Measurements from ENCODE around the gene TAF4B. TPM values are rescaled to one million over a fixed set of nuclear protein-coding genes. Genes with fewer than 3 reads are reported as not detected.
A peak's percentile ranks its signal among the peaks of the same experiment; 100 is the strongest.
"Not testable (repeated sequence)": the region's sequence is repeated elsewhere in the genome, so short reads cannot be mapped to it uniquely, and the experiment has no call there.

Gene TAF4B
- total RNA-seq, 4 donors from 2014 or later: 1.9 to 38.0 (median 6.5) TPM

DNA sequence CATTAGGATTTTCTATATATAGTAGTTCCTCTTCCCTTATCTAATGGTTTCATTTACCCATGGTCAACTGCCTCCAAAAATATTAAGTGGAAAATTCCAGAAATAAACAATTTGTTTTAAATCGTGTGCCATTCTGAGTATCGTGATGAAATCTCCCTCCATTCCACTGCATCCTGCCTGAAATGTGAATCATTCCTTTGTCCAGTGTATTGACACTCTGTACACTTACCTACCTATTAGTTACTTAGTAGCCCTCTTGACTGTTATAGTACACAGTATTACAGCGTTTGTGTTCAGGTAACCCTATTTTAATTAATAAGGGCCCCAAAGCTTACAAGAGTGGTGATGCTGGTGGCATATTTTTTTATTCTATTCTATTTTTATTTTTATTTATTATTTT is 26.2 kb downstream of the TAF4B start:
- DNase-seq: no peak
- Histone ChIP-seq H3K9me3 (no peaks in the 10 kb centered on the region), H3K36me3 (no peaks in the 10 kb centered on the region), H3K4me3 (no peak overlapping the region), H3K27me3 (no peaks in the 10 kb centered on the region), H3K4me1 (no peaks in the 10 kb centered on the region), H3K27ac (no peak overlapping the region)
- no peak for TF ChIP-seq POLR2A (IDR thresholded peaks at IDR 0.05)
- TF ChIP-seq, protein P1, sequence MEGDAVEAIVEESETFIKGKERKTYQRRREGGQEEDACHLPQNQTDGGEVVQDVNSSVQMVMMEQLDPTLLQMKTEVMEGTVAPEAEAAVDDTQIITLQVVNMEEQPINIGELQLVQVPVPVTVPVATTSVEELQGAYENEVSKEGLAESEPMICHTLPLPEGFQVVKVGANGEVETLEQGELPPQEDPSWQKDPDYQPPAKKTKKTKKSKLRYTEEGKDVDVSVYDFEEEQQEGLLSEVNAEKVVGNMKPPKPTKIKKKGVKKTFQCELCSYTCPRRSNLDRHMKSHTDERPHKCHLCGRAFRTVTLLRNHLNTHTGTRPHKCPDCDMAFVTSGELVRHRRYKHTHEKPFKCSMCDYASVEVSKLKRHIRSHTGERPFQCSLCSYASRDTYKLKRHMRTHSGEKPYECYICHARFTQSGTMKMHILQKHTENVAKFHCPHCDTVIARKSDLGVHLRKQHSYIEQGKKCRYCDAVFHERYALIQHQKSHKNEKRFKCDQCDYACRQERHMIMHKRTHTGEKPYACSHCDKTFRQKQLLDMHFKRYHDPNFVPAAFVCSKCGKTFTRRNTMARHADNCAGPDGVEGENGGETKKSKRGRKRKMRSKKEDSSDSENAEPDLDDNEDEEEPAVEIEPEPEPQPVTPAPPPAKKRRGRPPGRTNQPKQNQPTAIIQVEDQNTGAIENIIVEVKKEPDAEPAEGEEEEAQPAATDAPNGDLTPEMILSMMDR (IDR thresholded peaks at IDR 0.05): no peak

DNA sequence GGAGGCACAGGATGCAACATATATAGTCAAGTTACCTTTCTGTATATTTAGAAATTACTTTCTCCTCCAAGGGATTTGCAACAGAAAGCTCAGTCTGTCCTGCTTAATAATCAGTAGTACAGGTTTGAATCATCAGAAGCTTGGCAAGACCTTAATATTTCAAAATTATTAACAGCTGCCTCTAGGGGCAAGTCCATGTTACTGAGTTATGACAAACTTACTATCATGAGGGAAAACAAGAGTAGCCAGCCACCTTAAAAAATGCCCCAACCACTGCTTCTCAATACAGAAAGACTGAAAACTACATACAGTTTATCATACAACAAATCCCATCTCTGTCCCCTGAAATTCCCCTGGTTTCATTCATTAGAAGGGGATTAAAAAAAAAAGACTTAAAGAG is 28.6 kb downstream of the TAF4B start:
- not testable (repeated sequence) for H3K4me1 ChIP-seq, H3K9me3 ChIP-seq, H3K27me3 ChIP-seq, H3K27ac ChIP-seq, H3K4me3 ChIP-seq, H3K36me3 ChIP-seq, DNase-seq

DNA sequence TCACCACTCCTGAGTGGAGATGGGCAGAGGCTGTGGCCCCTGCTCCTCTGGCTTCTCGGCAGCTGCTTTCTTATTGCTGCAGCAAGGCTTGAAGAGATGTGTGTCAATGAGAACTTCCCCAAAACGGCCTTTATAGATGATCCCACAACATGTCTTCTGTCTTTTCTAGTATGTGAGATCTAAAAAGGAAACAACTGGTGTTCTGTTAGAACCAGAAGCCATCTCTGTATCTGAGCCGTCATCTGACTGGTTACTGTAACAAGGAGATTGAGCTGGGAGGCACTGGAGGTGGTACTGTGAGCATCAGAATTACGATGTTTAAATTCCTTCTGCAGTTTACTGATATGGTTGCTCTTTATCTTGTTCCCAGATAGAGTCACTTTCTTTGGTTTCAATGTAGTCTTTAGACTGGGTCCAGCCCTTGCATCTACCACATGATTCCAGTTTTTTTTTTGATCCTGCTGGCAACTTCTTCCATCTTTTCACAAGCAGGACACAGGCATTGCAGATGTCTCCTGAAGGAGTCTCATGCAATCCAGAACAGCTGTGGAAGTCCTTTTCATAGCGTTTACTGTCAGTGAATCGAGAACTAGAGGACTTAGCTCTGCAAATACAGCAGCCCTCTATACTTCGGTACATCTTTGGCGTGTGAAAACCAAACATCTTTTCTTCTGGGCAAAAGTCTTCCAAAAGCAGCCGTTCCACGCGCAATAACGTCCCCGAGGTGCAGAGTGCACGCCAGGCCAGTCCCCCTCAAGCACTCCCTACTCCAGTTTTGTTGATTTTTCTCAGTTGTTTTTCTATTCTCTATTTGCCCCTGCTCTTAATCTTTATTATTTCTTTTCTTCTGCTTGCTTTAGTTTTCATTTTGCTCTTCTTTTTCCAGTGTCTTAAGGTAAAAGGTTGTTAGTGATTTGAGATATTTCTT is 29.7 kb downstream of the TAF4B start:
- Histone ChIP-seq H3K9me3 (no peaks in the 10 kb centered on the region), H3K27ac (no peak overlapping the region)
- TF ChIP-seq POLR2A (IDR thresholded peaks at IDR 0.05): no peak
- TF ChIP-seq, protein P1 (IDR thresholded peaks at IDR 0.05): no peak

DNA sequence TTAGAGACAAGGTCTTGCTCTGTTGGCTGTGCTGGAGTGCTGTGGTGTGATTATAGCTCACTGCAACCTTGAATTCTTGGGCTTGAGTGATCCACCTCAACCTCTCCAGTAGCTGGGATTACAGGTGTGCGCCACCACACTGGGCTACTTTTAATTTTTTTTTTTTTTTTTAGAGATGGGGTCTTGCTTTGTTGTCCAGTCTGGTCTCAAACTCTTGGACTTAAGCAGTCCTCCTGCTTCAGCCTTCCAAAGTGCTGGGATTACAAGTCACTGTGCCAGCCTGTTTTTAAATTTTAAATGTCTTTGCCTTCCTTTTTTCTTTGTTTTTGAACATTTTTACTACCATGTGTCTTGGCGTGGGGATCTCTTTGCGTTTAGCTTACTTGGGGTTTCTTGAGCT is 32.5 kb downstream of the TAF4B start:
- no peaks in the 10 kb centered on the region for H3K27me3 ChIP-seq
- no peak overlapping the region for H3K4me3 ChIP-seq
- H3K27ac ChIP-seq: no peak overlapping the region
- no peaks in the 10 kb centered on the region for H3K4me1 ChIP-seq
- no peaks in the 10 kb centered on the region for H3K9me3 ChIP-seq
- DNase-seq: no peak
- TF ChIP-seq, protein P1 (IDR thresholded peaks at IDR 0.05): no peak
- TF ChIP-seq POLR2A (IDR thresholded peaks at IDR 0.05): no peak
- no peaks in the 10 kb centered on the region for H3K36me3 ChIP-seq

More for the DNA sequence above, 29.7 kb downstream of the TAF4B start:
- Histone ChIP-seq H3K4me1 (no peaks in the 10 kb centered on the region), H3K4me3 (no peak overlapping the region), H3K36me3 (no peaks in the 10 kb centered on the region), H3K27me3 (no peaks in the 10 kb centered on the region)
- peak in 1 of 3 donors; percentile 23 for DNase-seq

DNA sequence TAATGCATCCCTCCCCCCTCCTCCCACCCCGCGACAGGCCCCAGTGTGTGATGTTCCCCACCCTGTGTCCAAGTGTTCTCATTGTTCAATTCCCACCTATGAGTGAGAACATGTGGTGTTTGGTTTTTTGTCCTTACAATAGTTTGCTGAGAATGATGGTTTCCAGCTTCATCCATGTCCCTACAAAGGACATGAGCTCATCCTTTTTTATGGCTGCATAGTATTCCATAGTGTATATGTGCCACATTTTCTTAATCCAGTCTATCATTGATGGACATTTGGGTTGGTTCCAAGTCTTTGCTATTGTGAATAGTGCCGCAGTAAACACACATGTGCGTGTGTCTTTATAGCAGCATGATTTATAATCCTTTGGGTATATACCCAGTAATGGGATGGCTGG is 33.2 kb downstream of the TAF4B start:
- H3K27ac ChIP-seq, H3K4me3 ChIP-seq, H3K9me3 ChIP-seq, H3K27me3 ChIP-seq, H3K4me1 ChIP-seq, DNase-seq, H3K36me3 ChIP-seq: not testable (repeated sequence)

DNA sequence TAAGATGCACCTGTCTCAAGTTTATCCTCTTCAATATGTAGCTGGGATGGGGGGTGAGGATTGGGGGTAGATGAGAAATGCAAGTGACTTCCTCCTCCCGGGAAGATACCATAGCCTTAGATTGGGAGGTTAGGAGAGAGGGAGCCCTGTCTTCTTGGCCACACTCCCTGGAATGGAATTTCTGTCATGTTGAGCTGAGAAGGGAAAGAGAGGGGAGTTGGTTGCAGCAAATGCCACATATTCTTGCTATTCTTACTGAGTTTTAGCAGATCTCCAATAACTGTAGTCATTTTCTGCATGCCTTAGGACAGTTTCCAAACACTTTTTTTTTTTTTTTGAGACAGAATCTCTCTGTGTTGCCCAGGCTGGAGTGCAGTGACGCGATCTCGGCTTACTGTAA is 35.9 kb downstream of the TAF4B start:
- H3K27ac ChIP-seq: no peak overlapping the region
- TF ChIP-seq, protein P1 (IDR thresholded peaks at IDR 0.05): no peak
- no peak for TF ChIP-seq POLR2A (IDR thresholded peaks at IDR 0.05)
- H3K4me1 ChIP-seq: no peaks in the 10 kb centered on the region
- H3K4me3 ChIP-seq: no peak overlapping the region
- no peak for DNase-seq
- no peaks in the 10 kb centered on the region for H3K27me3 ChIP-seq
- no peaks in the 10 kb centered on the region for H3K36me3 ChIP-seq
- no peaks in the 10 kb centered on the region for H3K9me3 ChIP-seq

All from Peyer's patch (tissue), 4 donors.